ENCODE measurements around the gene WDR89.
A peak's percentile ranks its signal among the peaks of the same experiment; 100 is the strongest.
"Not testable (repeated sequence)": the region's sequence is repeated elsewhere in the genome, so short reads cannot be mapped to it uniquely, and the experiment has no call there.

The WDR89 gene

GRCh38 chr14:63652406-63652805 lies 10.7 kb upstream of the WDR89 start:
- no peak for DNase-seq

DNA sequence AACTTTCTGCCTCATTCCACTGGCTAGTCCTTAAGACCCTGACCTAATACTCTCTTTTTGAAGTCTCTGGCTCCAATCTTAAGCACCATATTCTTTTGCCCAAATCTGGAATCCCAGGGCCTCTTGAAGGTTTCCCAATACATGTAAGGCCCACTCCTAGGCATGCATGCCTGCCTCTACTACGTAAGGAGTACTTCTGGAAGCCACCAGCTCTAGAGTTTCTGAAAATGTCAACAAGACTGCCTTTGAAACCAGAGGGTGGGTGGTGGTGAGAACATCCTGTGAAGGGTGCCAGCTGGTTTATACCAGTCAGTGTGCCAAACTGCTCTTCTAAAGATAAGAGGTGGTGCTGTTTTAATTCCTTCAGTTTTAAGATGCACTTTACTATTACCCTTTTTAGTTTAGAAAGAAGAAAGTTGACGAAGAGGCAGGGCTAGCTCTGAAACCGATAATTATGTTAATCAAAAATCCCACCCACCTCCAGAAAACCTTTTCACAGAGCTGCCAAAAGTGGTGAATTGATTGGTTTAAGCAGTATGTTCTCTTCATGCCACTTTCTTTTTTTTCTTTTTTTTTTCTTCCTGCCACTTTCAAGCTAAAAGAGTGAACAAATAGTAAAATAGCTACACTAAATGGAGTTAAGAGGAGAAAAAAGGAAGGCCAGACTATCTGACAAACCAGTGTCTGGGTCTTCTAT lies 8.7 kb upstream of the WDR89 start:
- no peak for DNase-seq

DNA sequence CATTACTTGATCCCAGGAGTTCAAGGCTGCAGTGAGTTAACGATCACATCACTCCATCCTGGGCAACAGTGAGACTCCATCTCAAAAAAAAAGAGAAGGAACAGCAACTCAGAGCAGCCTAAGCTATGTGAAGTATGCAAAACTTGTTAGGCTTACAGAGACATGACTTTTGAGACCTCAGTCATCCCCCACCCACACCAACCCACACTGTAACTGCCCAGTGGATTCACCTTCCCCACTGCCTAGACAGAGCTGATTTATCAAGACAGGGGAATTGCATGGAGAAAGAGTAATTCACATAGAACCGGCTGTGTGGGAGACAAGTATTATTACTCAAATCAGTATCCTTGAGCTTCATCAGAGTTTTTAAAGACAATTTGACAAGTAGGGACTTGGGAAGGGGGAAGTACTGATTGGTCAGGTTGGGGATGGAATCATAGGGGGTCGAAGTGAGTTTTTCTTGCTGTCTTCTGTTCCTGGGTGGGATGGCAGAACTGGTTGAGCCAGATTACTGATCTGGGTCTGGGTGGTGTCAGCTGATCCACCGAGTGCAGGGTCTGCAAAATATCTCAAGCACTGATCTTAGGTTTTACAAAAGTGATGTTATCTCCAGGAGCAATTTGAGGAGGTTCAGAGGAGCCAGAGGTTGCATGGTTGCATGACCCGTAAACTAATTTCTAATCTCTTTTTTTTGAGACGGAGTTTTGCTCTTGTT lies 6.2 kb upstream of the WDR89 start:
- DNase-seq, result no peak

DNA sequence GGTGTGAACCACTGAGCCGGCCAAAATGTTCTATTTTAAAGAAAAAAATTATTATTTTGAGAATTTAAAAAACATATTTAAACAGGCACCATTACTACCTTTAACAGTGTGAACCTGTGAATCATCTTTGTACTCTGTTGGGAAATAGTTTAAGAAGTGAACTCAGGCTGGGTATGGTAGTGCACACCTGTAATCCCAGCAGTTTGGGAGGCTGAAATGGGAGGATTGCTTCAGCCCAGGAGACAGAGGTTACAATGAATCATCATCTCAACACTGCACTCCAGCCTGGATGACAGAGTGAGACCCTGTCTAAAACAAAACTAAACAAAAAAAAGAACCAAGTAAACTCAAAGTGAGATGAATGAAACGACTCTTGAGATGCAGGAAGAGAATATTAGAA lies 3.1 kb upstream of the WDR89 start:
- DNase-seq, result no peak

DNA sequence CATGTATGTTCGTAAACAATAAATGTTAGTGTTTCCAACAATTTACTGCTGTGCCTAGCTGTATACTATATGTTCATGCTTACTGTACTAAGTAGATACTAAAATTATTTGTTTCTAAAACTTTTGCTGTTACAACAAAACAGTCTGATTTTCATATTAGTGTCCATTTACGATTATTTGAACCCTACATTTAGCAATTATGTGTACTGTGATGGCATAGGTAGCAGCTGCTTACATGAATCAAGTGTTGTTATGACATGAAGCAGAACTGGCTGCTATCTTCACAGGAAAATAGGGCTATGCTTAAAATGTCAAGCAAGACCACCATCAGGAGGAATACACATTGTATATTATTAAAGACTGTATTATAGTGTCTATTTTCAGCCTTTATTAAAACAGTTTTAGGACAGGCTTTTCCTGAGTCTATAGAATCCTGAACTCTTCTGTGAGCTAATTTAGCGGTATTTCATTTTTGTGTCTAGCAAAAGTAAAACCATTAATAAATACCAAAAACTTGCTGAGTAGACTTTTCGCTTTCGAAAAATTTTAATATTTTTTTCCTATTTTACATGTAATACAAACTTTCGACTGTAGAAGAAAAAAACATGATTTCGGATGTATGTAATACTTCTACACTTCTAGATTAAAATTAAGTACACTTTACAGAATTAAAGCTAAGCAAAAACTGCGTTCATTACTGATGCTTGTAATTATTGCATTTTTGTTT lies 1.1 kb upstream of the WDR89 start:
- no peak for DNase-seq

DNA sequence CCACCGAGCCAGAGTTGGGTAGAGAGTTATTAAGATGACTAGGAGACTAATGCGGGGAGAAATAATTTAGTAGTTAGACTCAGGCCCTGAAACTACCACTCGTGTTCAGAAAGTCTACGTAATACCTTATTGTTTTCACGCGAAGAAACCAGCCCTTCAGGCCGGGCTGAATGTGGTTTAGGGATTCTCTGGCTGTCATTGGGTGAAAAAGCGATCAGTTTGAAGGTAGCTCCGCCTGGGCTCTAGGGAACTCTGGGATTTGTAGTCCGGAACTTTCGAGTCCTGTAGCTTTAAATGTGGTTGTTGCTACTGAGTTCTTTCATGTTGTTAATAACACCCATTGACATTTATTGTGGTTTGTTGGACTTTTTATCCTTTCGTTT lies 549 bp upstream of the WDR89 start:
- DNase-seq, result peak; percentile 89 to 94

GRCh38 chr14:63638493-63638892 lies 3.2 kb downstream of the WDR89 start:
- no peak for DNase-seq

DNA sequence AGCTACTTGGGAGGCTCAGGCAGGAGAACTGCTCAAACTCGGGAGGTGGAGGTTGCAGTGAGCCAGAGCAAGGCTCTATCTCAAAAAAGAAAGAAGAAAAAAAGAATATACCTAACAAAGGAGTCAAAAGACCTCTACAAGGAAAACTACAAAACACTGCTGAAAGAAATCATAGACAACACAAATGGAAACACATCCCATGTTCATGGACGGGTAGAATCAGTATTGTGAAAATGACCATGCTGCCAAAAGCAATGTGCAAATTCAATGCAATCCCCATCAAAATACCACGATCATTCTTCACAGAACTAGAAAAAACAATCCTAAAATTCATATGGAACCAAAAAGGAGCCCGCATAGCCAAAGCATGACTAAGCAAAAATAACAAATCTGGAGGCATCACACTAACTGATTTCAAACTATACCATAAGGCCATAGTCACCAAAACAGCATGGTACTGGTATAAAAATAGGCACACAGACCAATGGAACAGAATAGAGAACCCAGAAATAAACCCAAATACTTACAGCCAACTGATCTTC lies 5.5 kb downstream of the WDR89 start:
- DNase-seq, result not testable (repeated sequence)

- no peak for DNase-seq
Observed at GRCh38 chr14:63633801-63634200, 7.9 kb downstream of the WDR89 start.

DNA sequence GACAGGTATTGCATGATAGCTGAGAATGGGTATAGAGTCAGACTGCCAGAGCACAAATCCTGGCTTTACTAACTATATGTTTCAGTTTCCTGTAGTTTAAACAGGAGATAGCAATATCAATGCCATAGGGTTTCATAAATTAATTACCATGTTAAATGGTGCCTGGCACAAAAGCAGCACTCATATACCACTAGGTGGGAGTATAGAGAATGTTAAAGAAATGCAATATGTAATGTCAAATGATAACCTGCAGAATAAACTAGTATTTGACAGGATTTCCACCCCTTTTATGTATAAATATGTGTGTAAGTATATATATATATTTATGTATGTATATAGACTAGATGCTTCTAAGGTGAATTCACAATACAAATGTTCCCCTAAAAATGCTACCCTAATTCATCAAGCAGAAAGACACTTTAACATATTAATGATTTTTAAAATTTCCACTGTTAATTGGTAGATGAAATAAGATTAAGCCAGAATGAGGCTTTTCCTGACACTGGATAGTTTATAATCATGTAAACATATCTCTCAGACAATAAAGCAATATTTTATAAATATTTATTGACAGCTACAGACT lies 8.6 kb downstream of the WDR89 start:
- peak; percentile 1 to 41 for DNase-seq

DNA sequence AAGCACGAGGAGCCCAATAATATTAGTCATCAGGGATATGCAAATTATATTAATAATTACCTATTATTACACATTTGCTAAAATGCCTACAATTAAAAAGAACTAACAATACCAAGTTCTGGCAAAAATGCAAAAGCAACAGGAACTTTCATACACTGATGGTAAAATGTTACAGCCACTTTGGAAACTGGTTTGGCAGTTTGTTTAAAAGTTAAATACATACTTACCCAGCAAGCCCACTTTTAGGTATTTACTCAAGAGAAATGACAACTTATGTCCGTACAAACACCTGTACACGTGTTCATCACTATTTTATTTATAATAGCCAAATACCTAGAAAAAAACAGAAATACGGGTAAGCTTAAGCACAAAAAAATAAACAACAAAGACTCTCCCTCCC lies 17.0 kb downstream of the WDR89 start:
- no peak for DNase-seq

DNA sequence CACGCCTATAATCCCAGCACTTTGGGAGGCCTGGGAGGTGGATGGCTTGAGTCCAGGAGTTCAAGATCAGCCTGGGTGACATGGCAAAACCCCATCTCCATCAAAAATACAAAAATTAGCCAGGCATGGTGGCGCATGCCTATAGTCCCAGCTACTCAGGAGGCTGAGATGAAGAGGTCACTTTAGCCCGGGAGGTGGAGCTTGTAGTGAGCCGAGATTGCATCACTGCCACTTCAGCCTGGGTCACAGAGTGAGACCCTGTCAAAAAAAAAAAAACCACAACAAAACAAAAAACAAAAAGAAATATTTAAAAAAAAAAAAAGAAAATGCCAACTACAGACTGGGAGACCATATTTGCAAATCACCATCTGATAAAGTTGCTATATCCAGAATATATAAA lies 17.5 kb downstream of the WDR89 start:
- no peak for DNase-seq

GRCh38 chr14:63621975-63622374 lies 19.7 kb downstream of the WDR89 start:
- DNase-seq, result not testable (repeated sequence)

- no peak for DNase-seq
Observed at GRCh38 chr14:63616015-63616414, 25.7 kb downstream of the WDR89 start.

GRCh38 chr14:63614679-63615363 lies 26.9 kb downstream of the WDR89 start:
- DNase-seq, result no peak

DNA sequence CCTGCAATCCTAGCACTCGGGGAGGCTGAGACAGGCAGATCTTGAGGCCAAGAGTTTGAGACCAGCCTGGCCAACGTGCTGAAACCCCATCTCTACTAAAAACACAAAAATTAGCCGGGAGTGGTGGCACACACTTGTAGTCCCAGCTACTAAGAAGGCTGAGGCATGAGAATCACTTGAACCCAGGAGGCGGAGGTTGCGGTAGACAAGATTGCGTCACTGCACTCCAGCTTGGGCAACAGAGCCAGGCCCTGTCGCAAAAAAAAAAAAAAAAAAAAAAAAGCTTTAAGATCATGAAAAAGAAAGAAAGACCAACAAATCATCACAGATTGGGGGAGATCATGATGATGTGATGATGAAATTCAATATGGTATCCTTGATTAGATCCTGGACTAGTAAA lies 30.6 kb downstream of the WDR89 start:
- no peak for DNase-seq

DNA sequence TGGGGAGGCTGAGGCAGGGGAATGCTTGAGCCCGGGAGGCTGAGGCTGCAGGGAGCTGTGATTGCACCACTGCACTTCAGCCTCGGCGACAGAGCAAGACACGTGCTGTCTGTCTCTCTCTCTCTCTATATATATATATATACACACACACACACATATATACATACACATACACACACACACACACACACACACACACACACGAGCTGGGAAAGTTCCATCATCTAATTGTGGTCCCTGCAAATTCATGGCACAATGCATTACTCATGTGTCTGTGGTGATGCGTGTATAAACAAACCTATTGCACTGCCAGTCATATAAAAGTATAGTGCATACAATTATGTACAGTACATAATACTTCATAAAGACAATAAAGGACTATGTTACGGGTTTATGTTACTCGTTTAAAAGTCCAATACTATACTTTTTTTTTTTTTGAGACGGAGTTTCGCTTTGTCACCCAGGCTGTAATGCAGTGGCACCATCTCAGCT lies 36.6 kb downstream of the WDR89 start:
- no peak for DNase-seq

GRCh38 chr14:63604626-63605025 lies 37.0 kb downstream of the WDR89 start:
- DNase-seq, result no peak

DNA sequence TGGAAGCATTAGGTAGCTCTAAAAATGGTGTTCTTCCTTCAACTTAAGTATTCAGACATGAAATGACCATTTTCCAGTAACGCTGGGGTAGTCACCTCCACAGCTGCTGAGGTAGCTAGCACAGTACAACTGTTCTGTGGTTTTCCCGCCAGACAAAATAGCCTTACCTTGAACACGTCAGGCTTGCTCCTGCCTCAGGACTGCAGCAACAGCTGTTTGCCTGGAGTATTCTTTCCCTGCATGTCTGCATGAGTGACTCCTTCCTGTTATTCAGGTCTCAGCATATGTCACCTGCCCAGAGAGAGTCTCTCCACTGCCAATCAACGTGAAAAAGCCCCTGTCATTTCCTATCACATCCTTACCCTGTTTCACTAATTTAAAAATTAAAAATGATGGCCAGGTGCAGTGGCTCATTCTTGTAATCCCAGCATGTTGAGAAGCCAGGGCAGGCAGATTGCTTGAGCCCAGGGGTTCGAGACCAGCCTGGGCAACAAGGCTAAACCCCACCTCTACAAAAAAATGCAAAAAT lies 37.9 kb downstream of the WDR89 start:
- peak in 1 of 2 experiments; percentile 12 for DNase-seq

DNA sequence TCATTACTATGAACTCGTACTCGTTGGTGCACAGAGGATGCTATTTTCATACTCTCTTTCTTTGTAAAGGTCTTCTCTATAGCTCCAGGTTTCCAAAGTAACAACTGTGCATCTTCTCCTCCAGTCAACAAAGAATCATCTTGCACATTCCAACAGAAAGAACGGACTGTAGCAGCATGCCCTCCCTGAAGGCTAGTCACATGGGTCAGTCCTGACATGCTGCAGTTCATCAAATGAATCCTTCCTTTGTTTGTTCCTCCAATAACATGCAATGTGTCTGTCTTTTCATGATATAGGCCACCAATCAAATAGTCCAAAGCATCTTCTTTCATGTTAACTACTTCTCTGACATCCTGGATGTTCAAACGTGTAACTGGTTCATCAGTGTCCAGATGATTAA lies 42.9 kb downstream of the WDR89 start:
- DNase-seq, result no peak

DNA sequence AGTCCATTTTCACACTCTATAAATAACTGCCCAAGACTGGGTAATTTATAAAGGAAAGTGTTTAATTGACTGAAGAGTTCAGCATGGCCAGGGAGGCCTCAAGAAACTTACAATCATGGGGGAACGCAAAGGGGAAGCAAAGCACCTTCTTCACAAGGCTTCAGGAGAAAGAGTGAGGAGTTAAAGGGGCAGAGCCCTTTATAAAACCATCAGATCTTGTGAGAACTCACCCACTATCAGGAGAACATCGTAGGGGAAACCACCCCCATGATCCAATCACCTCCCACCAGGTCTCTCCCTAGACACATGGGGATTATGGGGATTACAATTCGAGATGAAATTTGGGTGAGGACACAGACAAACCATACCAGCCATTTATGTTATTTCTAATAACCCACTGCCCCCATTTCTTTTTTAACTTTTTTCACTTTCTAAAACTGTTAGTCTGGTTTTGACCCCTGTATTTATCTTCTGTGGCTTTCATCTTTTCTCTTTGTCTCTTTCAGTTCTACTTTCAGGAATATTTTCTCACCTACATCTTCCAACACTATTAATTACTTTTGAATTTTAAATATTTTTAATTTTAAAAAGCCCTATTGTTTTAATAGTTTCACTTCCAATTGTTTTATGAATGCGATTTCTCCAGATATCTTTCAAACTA lies 44.5 kb downstream of the WDR89 start:
- no peak for DNase-seq
